H9 (cell line): ENCODE data around the gene GTF3C1. TPM values are rescaled to one million over a fixed set of nuclear protein-coding genes. Genes with fewer than 3 reads are reported as not detected.

ENCODE experiments used
- DNase-seq: peaks from one replicate; pipeline ENCODE4 v3.0.0-alpha.2; 2017
- H2AFZ ChIP-seq: one replicate; pipeline ENCODE4 v1.6.1; 2013; ENCODE audit warnings: mild to moderate bottlenecking, low read length, control low read depth, moderate library complexity
- H2AK5ac ChIP-seq: 2 replicates; pipeline ENCODE4 v1.6.1; 2013; ENCODE audit warnings: low read length, control low read depth, mixed read lengths; ENCODE audit not compliant: insufficient read length
- H2BK120ac ChIP-seq: one replicate; pipeline ENCODE4 v1.6.1; 2013; ENCODE audit warnings: low read depth, mild to moderate bottlenecking, low read length, control low read depth, inconsistent platforms; ENCODE audit not compliant: poor library complexity, severe bottlenecking
- H2BK12ac ChIP-seq: 2 replicates; pipeline ENCODE4 v1.6.1; 2013; ENCODE audit warnings: low read length, control low read depth, mixed read lengths, low read depth; ENCODE audit not compliant: insufficient read length
- H2BK15ac ChIP-seq: 2 replicates; pipeline ENCODE4 v1.6.1; 2013; ENCODE audit warnings: low read depth, low read length, control low read depth
- H2BK20ac ChIP-seq: one replicate; pipeline ENCODE4 v1.6.1; 2013; ENCODE audit warnings: low read depth, mild to moderate bottlenecking, low read length, control low read depth, inconsistent platforms; ENCODE audit not compliant: poor library complexity, severe bottlenecking
- H2BK5ac ChIP-seq: 2 replicates; pipeline ENCODE4 v1.6.1; 2013; ENCODE audit warnings: low read length, control low read depth, mixed read lengths; ENCODE audit not compliant: insufficient read length
- H3K14ac ChIP-seq: 2 replicates; pipeline ENCODE4 v1.6.1; 2013; ENCODE audit warnings: low read length, control low read depth; ENCODE audit not compliant: insufficient read depth
- H3K18ac ChIP-seq: 2 replicates; pipeline ENCODE4 v1.6.1; 2013; ENCODE audit warnings: low read depth, mild to moderate bottlenecking, mixed read lengths, low read length, control low read depth; ENCODE audit not compliant: insufficient read length
- H3K23ac ChIP-seq: 2 replicates; pipeline ENCODE4 v1.6.1; 2013; ENCODE audit warnings: low read length, control low read depth, mixed read lengths, low read depth; ENCODE audit not compliant: insufficient read length
- H3K23me2 ChIP-seq: 2 replicates; pipeline ENCODE4 v1.6.1; 2013; ENCODE audit warnings: low read depth, mild to moderate bottlenecking, mixed read lengths, low read length, control low read depth; ENCODE audit not compliant: insufficient read length, poor library complexity, severe bottlenecking
- H3K27ac ChIP-seq: 2 replicates; pipeline ENCODE4 v1.5.1; 2013; ENCODE audit warnings: low read length, control low read depth, mixed read lengths, low read depth; ENCODE audit not compliant: insufficient read length
- H3K27me3 ChIP-seq: 2 replicates; pipeline ENCODE4 v1.6.1; 2013; ENCODE audit warnings: low read length, control low read depth, inconsistent platforms; ENCODE audit not compliant: insufficient read depth
- H3K4ac ChIP-seq: 2 replicates; pipeline ENCODE4 v1.6.1; 2013; ENCODE audit warnings: low read depth, mild to moderate bottlenecking, control low read depth, inconsistent platforms, low read length, moderate library complexity
- H3K4me1 ChIP-seq: 2 replicates; pipeline ENCODE4 v1.6.1; 2013; ENCODE audit warnings: low read length, control low read depth, inconsistent platforms; ENCODE audit not compliant: insufficient read depth
- H3K4me2 ChIP-seq: 2 replicates; pipeline ENCODE4 v1.6.1; 2013; ENCODE audit warnings: low read length, control low read depth, mixed read lengths; ENCODE audit not compliant: insufficient read length, insufficient read depth
- H3K56ac ChIP-seq: 2 replicates; pipeline ENCODE4 v1.6.1; 2013; ENCODE audit warnings: low read depth, mild to moderate bottlenecking, mixed read lengths, low read length, control low read depth; ENCODE audit not compliant: insufficient read length
- H3K79me1 ChIP-seq: 2 replicates; pipeline ENCODE4 v1.6.1; 2013; ENCODE audit warnings: low read depth, mild to moderate bottlenecking, moderate library complexity, low read length, control low read depth, inconsistent platforms; ENCODE audit not compliant: insufficient read depth, poor library complexity, severe bottlenecking
- H3K79me2 ChIP-seq: 2 replicates; pipeline ENCODE4 v1.6.1; 2013; ENCODE audit warnings: low read length, control low read depth, inconsistent platforms; ENCODE audit not compliant: insufficient read depth
- H3K9ac ChIP-seq: 2 replicates; pipeline ENCODE4 v1.6.1; 2013; ENCODE audit warnings: low read length, control low read depth, mixed read lengths; ENCODE audit not compliant: insufficient read length; ENCODE audit errors: extremely low read depth
- H3K9me3 ChIP-seq: one replicate; pipeline ENCODE4 v1.6.1; 2013; ENCODE audit warnings: low read depth, low read length, inconsistent platforms; ENCODE audit not compliant: control insufficient read depth
- H3T11ph ChIP-seq: one replicate; pipeline ENCODE4 v1.6.1; 2013; ENCODE audit warnings: mild to moderate bottlenecking, low read length, control low read depth, inconsistent platforms
- H4K20me1 ChIP-seq: one replicate; pipeline ENCODE4 v1.6.1; 2013; ENCODE audit not compliant: control insufficient read depth, insufficient read length, insufficient read depth
- H4K5ac ChIP-seq: 2 replicates; pipeline ENCODE4 v1.6.1; 2013; ENCODE audit warnings: low read depth, mild to moderate bottlenecking, mixed read lengths, low read length, control low read depth; ENCODE audit not compliant: insufficient read length
- H4K8ac ChIP-seq: replicated peaks from 2 replicates; pipeline ENCODE4 v1.6.1; 2013; ENCODE audit warnings: low read length, control low read depth, mixed read lengths, low read depth; ENCODE audit not compliant: insufficient read length
- H4K91ac ChIP-seq: 2 replicates; pipeline ENCODE4 v1.6.1; 2013; ENCODE audit warnings: low read depth, mild to moderate bottlenecking, moderate library complexity, mixed read lengths, low read length, control low read depth; ENCODE audit not compliant: insufficient read length
- H3K27ac Mint-ChIP-seq, 3 experiments: 2 replicates in 2 of 3; 3 replicates in 1 of 3; pipeline ENCODE4 v1.8.0; 2020 to 2021; ENCODE audit warnings: mixed read lengths in 3 of 3, mild to moderate bottlenecking in 1 of 3, moderate library complexity in 1 of 3
- H3K27me3 Mint-ChIP-seq: 2 replicates; pipeline ENCODE4 v1.8.0; 2021; ENCODE audit warnings: low read depth, mild to moderate bottlenecking, moderate library complexity, mixed read lengths
- H3K36me3 Mint-ChIP-seq, 3 experiments: 2 replicates in 2 of 3; 3 replicates in 1 of 3; pipeline ENCODE4 v1.8.0; 2020 to 2021; ENCODE audit warnings: low read depth in 3 of 3, mixed read lengths in 3 of 3; ENCODE audit not compliant: insufficient read depth in 1 of 3
- H3K4me1 Mint-ChIP-seq, 2 experiments: 2 replicates each; pipeline ENCODE4 v1.8.0; 2020; ENCODE audit warnings: mixed read lengths in 2 of 2
- H3K4me3 Mint-ChIP-seq, 2 experiments: 2 replicates in 1 of 2; 3 replicates in 1 of 2; pipeline ENCODE4 v1.8.0; 2020 to 2021; ENCODE audit warnings: mild to moderate bottlenecking in 2 of 2, mixed read lengths in 2 of 2, moderate library complexity in 1 of 2
- H3K9me3 Mint-ChIP-seq, 2 experiments: 2 replicates in 1 of 2; 3 replicates in 1 of 2; pipeline ENCODE4 v1.8.0; 2020; ENCODE audit warnings: mild to moderate bottlenecking in 2 of 2, mixed read lengths in 2 of 2, moderate library complexity in 1 of 2
- WGBS: extraction: QIAGEN DNeasy Blood & Tissue Kit; methylation state at CpG from one replicate; pipeline ENCODE4 v1.1.7; 2013; ENCODE audit warnings: missing lambda C conversion rate, low lambda C conversion rate, mixed read lengths; ENCODE audit not compliant: insufficient read length; ENCODE audit errors: extremely low coverage; 5-methylcytosine and 5-hydroxymethylcytosine counted together
- total RNA-seq: library from RNA; stranded (reverse); gene quantifications from 2 replicates; pipeline ENCODE4 v1.2.1, GENCODE V29; 2021
- TF ChIP-seq, protein P1 (sequence below): fragments of 200-600 bp; sonication (generic); conservative IDR thresholded peaks from 3 replicates; pipeline ENCODE4 v1.8.0; 2021; ENCODE audit warnings: antibody characterized with exemption, mild to moderate bottlenecking

The GTF3C1 gene
- total RNA-seq, 1 experiment from 2014 or later, result 113 TPM

- H3T11ph ChIP-seq, result no peak overlapping the region
- H3K27me3 ChIP-seq, result no peaks in the 10 kb centered on the region
- Mint-ChIP-seq H3K27ac (peak overlapping the region in 1 of 3 experiments; percentile 44; a peak in 2 of 7 replicates), H3K27me3 (no peaks in the 10 kb centered on the region), H3K9me3 (no peaks in the 10 kb centered on the region), H3K4me1 (no peaks in the 10 kb centered on the region), H3K4me3 (no peak overlapping the region; a peak in 1 of 5 replicates), H3K36me3 (peaks cover 42 to 86% (median 76%) of the 10 kb centered on the region in 3 experiments)
- TF ChIP-seq, protein P1, sequence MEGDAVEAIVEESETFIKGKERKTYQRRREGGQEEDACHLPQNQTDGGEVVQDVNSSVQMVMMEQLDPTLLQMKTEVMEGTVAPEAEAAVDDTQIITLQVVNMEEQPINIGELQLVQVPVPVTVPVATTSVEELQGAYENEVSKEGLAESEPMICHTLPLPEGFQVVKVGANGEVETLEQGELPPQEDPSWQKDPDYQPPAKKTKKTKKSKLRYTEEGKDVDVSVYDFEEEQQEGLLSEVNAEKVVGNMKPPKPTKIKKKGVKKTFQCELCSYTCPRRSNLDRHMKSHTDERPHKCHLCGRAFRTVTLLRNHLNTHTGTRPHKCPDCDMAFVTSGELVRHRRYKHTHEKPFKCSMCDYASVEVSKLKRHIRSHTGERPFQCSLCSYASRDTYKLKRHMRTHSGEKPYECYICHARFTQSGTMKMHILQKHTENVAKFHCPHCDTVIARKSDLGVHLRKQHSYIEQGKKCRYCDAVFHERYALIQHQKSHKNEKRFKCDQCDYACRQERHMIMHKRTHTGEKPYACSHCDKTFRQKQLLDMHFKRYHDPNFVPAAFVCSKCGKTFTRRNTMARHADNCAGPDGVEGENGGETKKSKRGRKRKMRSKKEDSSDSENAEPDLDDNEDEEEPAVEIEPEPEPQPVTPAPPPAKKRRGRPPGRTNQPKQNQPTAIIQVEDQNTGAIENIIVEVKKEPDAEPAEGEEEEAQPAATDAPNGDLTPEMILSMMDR, result no peak
- H3K4me2 ChIP-seq, result no peak overlapping the region
- no peak overlapping the region for H4K5ac ChIP-seq
- H3K23me2 ChIP-seq, result no peaks in the 10 kb centered on the region
- WGBS, result no CpG with 5 or more reads among the region's 33 CpGs
- H4K20me1 ChIP-seq, result no peaks in the 10 kb centered on the region
- H3K14ac ChIP-seq, result no peak overlapping the region
- H2AK5ac ChIP-seq, result no peak overlapping the region
- H3K56ac ChIP-seq, result no peak overlapping the region
- no peaks in the 10 kb centered on the region for H3K79me2 ChIP-seq
- no peak overlapping the region for H2BK5ac ChIP-seq
- no peak overlapping the region for H3K23ac ChIP-seq
- H3K18ac ChIP-seq, result no peak overlapping the region
- H3K9ac ChIP-seq, result no peak overlapping the region
- no peak overlapping the region for H3K27ac ChIP-seq
- no peak overlapping the region for H4K8ac ChIP-seq
- no peak overlapping the region for H2BK15ac ChIP-seq
- H3K4me1 ChIP-seq, result no peaks in the 10 kb centered on the region
- H2BK12ac ChIP-seq, result no peak overlapping the region
- H3K79me1 ChIP-seq, result no peaks in the 10 kb centered on the region
- no peaks in the 10 kb centered on the region for H3K9me3 ChIP-seq
- H2BK120ac ChIP-seq, result no peak overlapping the region
- no peak for DNase-seq
- no peak overlapping the region for H4K91ac ChIP-seq
- H2AFZ ChIP-seq, result no peak overlapping the region
- H3K4ac ChIP-seq, result no peak overlapping the region
- no peak overlapping the region for H2BK20ac ChIP-seq
Measured at GRCh38 chr16:27464626-27465482, 84.9 kb downstream of the GTF3C1 start.
